Loucy (cell line): ENCODE data around the gene CBFB.

ENCODE experiments used
- H2AFZ ChIP-seq: fragments of 200-600 bp; sonication (generic); 2 replicates; pipeline ENCODE4 v1.6.0; 2016; ENCODE audit warnings: antibody characterized with exemption, mild to moderate bottlenecking, low read length, moderate library complexity
- H3F3A ChIP-seq: fragments of 200-600 bp; 2 replicates; pipeline ENCODE4 v1.6.0; 2016; ENCODE audit warnings: antibody characterized with exemption, low read depth, mild to moderate bottlenecking
- H3K27me3 ChIP-seq: fragments of 200-600 bp; sonication (generic); 2 replicates; pipeline ENCODE4 v1.6.1; 2014; ENCODE audit warnings: low read length, mild to moderate bottlenecking; ENCODE audit not compliant: insufficient read depth, poor library complexity, severe bottlenecking
- H3K36me3 ChIP-seq: fragments of 200-600 bp; sonication (generic); 2 replicates; pipeline ENCODE4 v1.6.1; 2016; ENCODE audit warnings: low read length; ENCODE audit not compliant: insufficient read depth
- H3K4me1 ChIP-seq: fragments of 200-600 bp; sonication (generic); 2 replicates; pipeline ENCODE4 v1.5.1; 2014; ENCODE audit warnings: low read length, mild to moderate bottlenecking; ENCODE audit not compliant: insufficient read depth, poor library complexity, severe bottlenecking
- H3K4me2 ChIP-seq: fragments of 200-600 bp; sonication (generic); 2 replicates; pipeline ENCODE4 v1.6.0; 2014; ENCODE audit warnings: antibody characterized with exemption, low read length, low read depth, mild to moderate bottlenecking; ENCODE audit not compliant: poor library complexity, severe bottlenecking
- H3K4me3 ChIP-seq: fragments of 200-600 bp; sonication (generic); 2 replicates; pipeline ENCODE4 v1.5.1; 2014; ENCODE audit warnings: low read length, mild to moderate bottlenecking, mixed read lengths; ENCODE audit not compliant: poor library complexity, severe bottlenecking
- H3K79me2 ChIP-seq: fragments of 200-600 bp; sonication (generic); 2 replicates; pipeline ENCODE4 v1.6.1; 2014; ENCODE audit warnings: low read length; ENCODE audit not compliant: insufficient read depth
- H3K9ac ChIP-seq: fragments of 200-600 bp; sonication (generic); 2 replicates; pipeline ENCODE4 v1.6.0; 2014; ENCODE audit warnings: mild to moderate bottlenecking, low read depth, low read length, moderate library complexity; ENCODE audit not compliant: poor library complexity, severe bottlenecking
- H3K9me2 ChIP-seq: fragments of 200-600 bp; sonication (generic); replicated peaks from 2 replicates; pipeline ENCODE4 v1.6.1; 2016; ENCODE audit warnings: low read depth, low read length, mixed read lengths
- H3K9me3 ChIP-seq: fragments of 200-600 bp; sonication (generic); 2 replicates; pipeline ENCODE4 v1.6.1; 2014; ENCODE audit warnings: mild to moderate bottlenecking, antibody characterized with exemption, low read length, low read depth; ENCODE audit not compliant: insufficient read depth
- H4K20me1 ChIP-seq: fragments of 200-600 bp; sonication (generic); 2 replicates; pipeline ENCODE4 v1.6.0; 2014; ENCODE audit warnings: antibody characterized with exemption, low read length, mild to moderate bottlenecking; ENCODE audit not compliant: insufficient read depth, poor library complexity, severe bottlenecking
- CTCF ChIP-seq: fragments of 200-600 bp; sonication (generic); conservative IDR thresholded peaks from 2 replicates; pipeline ENCODE4 v1.5.1; 2014; ENCODE audit warnings: mild to moderate bottlenecking, antibody characterized with exemption, low read length
- EZH2phosphoT487 ChIP-seq: fragments of 200-600 bp; IDR thresholded peaks from 2 replicates; pipeline ENCODE4 v1.6.1; 2018; ENCODE audit warnings: antibody characterized with exemption, mild to moderate bottlenecking, moderate library complexity, borderline replicate concordance

The CBFB gene

DNA sequence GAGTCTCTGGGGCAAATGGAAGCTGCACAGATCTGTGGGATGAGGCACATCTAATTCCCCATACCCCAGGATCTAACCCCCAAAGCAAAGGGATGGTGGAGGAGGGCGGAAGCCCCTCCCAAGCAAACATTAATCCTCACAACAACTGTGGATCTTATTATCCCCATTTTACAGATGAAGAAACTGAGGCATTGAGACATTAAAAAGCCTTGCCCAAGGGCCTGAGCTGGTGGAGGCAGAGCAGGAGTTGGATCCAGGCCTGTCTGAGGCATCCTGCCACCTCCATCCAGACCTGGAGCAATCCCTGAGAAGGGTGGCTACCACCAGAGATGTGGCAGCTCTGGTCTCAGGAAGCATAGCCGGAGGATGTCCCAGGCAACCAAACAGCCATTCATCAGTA lies 17.7 kb upstream of the CBFB start:
- Histone ChIP-seq H4K20me1 (no peaks in the 10 kb centered on the region), H3K9ac (no peak overlapping the region), H3K9me2 (no peaks in the 10 kb centered on the region), H3K4me1 (peaks cover 21% of the 10 kb centered on the region), H3K4me3 (no peak overlapping the region), H3K4me2 (no peak overlapping the region), H2AFZ (no peak overlapping the region), H3F3A (no peaks in the 10 kb centered on the region), H3K27me3 (no peaks in the 10 kb centered on the region), H3K36me3 (no peaks in the 10 kb centered on the region), H3K9me3 (no peaks in the 10 kb centered on the region), H3K79me2 (no peaks in the 10 kb centered on the region)
- TF ChIP-seq EZH2phosphoT487 (no peak), CTCF (no peak)

GRCh38 chr16:67013233-67013822 lies 15.6 kb upstream of the CBFB start:
- Histone ChIP-seq H2AFZ (peak overlapping the region; percentile 87; the same call in 1 of the 2 replicates), H3K4me2 (peak overlapping the region; percentile 79), H3K4me1 (peaks cover 21% of the 10 kb centered on the region), H3K9me3 (no peaks in the 10 kb centered on the region), H4K20me1 (no peaks in the 10 kb centered on the region), H3K36me3 (no peaks in the 10 kb centered on the region), H3K9me2 (no peaks in the 10 kb centered on the region), H3K4me3 (peak overlapping the region; percentile 73), H3K9ac (peak overlapping the region; percentile 71), H3F3A (no peaks in the 10 kb centered on the region), H3K79me2 (no peaks in the 10 kb centered on the region), H3K27me3 (no peaks in the 10 kb centered on the region)
- TF ChIP-seq EZH2phosphoT487 (no peak), CTCF (0 out of 2 replicates have a peak, but pooled peaks have one; percentile 11)

- Histone ChIP-seq H3K36me3 (no peaks in the 10 kb centered on the region), H3K4me1 (peaks cover 21% of the 10 kb centered on the region), H3K4me3 (peak overlapping the region; percentile 73), H3K9ac (peak overlapping the region; percentile 71), H3K9me3 (no peaks in the 10 kb centered on the region), H3F3A (no peaks in the 10 kb centered on the region), H2AFZ (peak overlapping the region; percentile 87), H3K9me2 (no peaks in the 10 kb centered on the region), H3K4me2 (peak overlapping the region; percentile 79), H4K20me1 (no peaks in the 10 kb centered on the region), H3K27me3 (no peaks in the 10 kb centered on the region), H3K79me2 (no peaks in the 10 kb centered on the region)
- TF ChIP-seq EZH2phosphoT487: no peak
- TF ChIP-seq CTCF: no peak; the same call in 1 of the 2 replicates
Measured at GRCh38 chr16:67013823-67014633, 14.9 kb upstream of the CBFB start.
